Measurements from ENCODE around the gene NXN. TPM values are rescaled to one million over a fixed set of nuclear protein-coding genes. Genes with fewer than 3 reads are reported as not detected.

NXN gene
- total RNA-seq, 4 donors from 2014 or later, result 6.6 to 28.4 (median 14.7) TPM

- 82 to 86% methylated on average over 12 of the region's 12 CpGs for WGBS, 2 donors
- H3K36me3 ChIP-seq, result no peaks in the 10 kb centered on the region
- no peak overlapping the region for H3K4me3 ChIP-seq
- H3K27me3 ChIP-seq, result no peaks in the 10 kb centered on the region
- no peaks in the 10 kb centered on the region for H3K9me3 ChIP-seq
- H3K4me1 ChIP-seq, result peaks cover 0 to 5% (median 2%) of the 10 kb centered on the region in 4 donors
- no peak for DNase-seq (ENCODE audit: low spot score in 2 of 2)
- H3K27ac ChIP-seq, result no peak overlapping the region
- TF ChIP-seq, protein P1, sequence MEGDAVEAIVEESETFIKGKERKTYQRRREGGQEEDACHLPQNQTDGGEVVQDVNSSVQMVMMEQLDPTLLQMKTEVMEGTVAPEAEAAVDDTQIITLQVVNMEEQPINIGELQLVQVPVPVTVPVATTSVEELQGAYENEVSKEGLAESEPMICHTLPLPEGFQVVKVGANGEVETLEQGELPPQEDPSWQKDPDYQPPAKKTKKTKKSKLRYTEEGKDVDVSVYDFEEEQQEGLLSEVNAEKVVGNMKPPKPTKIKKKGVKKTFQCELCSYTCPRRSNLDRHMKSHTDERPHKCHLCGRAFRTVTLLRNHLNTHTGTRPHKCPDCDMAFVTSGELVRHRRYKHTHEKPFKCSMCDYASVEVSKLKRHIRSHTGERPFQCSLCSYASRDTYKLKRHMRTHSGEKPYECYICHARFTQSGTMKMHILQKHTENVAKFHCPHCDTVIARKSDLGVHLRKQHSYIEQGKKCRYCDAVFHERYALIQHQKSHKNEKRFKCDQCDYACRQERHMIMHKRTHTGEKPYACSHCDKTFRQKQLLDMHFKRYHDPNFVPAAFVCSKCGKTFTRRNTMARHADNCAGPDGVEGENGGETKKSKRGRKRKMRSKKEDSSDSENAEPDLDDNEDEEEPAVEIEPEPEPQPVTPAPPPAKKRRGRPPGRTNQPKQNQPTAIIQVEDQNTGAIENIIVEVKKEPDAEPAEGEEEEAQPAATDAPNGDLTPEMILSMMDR (IDR thresholded peaks at IDR 0.05), result no peak
- TF ChIP-seq POLR2A (IDR thresholded peaks at IDR 0.05) (no peak), EP300 (IDR thresholded peaks at IDR 0.05) (no peak)
These were observed 90.6 kb downstream of the NXN start for GRCh38 chr17:888998-889441.

- WGBS, 2 donors, result 51 to 58% methylated on average over 21 of the region's 21 CpGs
- no peak for TF ChIP-seq EP300 (IDR thresholded peaks at IDR 0.05)
- no peak for TF ChIP-seq POLR2A (IDR thresholded peaks at IDR 0.05)
- peak overlapping the region in 1 of 4 donors; percentile 70 for H3K27ac ChIP-seq
- no peak for DNase-seq (ENCODE audit: low spot score in 2 of 2)
- H3K4me3 ChIP-seq, result no peak overlapping the region
- H3K27me3 ChIP-seq, result no peaks in the 10 kb centered on the region
- peaks cover 0 to 18% (median 10%) of the 10 kb centered on the region in 4 donors for H3K4me1 ChIP-seq
- no peaks in the 10 kb centered on the region for H3K9me3 ChIP-seq
- no peaks in the 10 kb centered on the region for H3K36me3 ChIP-seq
These were observed 91.9 kb downstream of the NXN start for GRCh38 chr17:887551-888209.

GRCh38 chr17:885971-886571 is 93.5 kb downstream of the NXN start:
- Histone ChIP-seq H3K9me3 (no peaks in the 10 kb centered on the region), H3K4me3 (no peak overlapping the region), H3K4me1 (peaks cover 0 to 32% (median 14%) of the 10 kb centered on the region in 4 donors), H3K36me3 (no peaks in the 10 kb centered on the region), H3K27me3 (no peaks in the 10 kb centered on the region), H3K27ac (peak overlapping the region in 3 of 4 donors; percentile 52 to 70 (median 55))
- 51 to 65% methylated on average over 18 of the region's 18 CpGs for WGBS, 2 donors
- TF ChIP-seq POLR2A (IDR thresholded peaks at IDR 0.05), result peak in 1 of 2 donors; percentile 9
- TF ChIP-seq EP300 (IDR thresholded peaks at IDR 0.05), result peak; percentile 39 to 81
- TF ChIP-seq, protein P1 (IDR thresholded peaks at IDR 0.05), result no peak
- DNase-seq (ENCODE audit: low spot score in 2 of 2), result peak; percentile 71 to 86

- Histone ChIP-seq H3K4me3 (no peak overlapping the region), H3K36me3 (no peaks in the 10 kb centered on the region), H3K27me3 (no peaks in the 10 kb centered on the region), H3K27ac (peak overlapping the region; percentile 73 to 89 (median 82)), H3K4me1 (peaks cover 0 to 56% (median 24%) of the 10 kb centered on the region in 4 donors), H3K9me3 (no peaks in the 10 kb centered on the region)
- TF ChIP-seq POLR2A (IDR thresholded peaks at IDR 0.05) (no peak), EP300 (IDR thresholded peaks at IDR 0.05) (no peak)
- TF ChIP-seq, protein P1 (IDR thresholded peaks at IDR 0.05), result no peak
- WGBS, 2 donors, result 21 to 50% methylated on average over 12 of the region's 12 CpGs
- no peak for DNase-seq (ENCODE audit: low spot score in 2 of 2)
These were observed 96.0 kb downstream of the NXN start for GRCh38 chr17:883586-883962.

GRCh38 chr17:882827-883585 is 96.6 kb downstream of the NXN start:
- WGBS, 2 donors, result 45 to 46% methylated on average over 14 of the region's 14 CpGs
- Histone ChIP-seq H3K36me3 (no peaks in the 10 kb centered on the region), H3K4me3 (no peak overlapping the region), H3K9me3 (no peaks in the 10 kb centered on the region), H3K27ac (peak overlapping the region; percentile 73 to 89 (median 82)), H3K4me1 (peaks cover 0 to 58% (median 24%) of the 10 kb centered on the region in 4 donors), H3K27me3 (no peaks in the 10 kb centered on the region)
- TF ChIP-seq, protein P1 (IDR thresholded peaks at IDR 0.05), result no peak
- TF ChIP-seq EP300 (IDR thresholded peaks at IDR 0.05) (peak; percentile 59 to 72), POLR2A (IDR thresholded peaks at IDR 0.05) (peak in 1 of 2 donors; percentile 51)
- DNase-seq (ENCODE audit: low spot score in 2 of 2), result peak; percentile 56 to 75

Measured in tibial nerve (tissue), 4 donors.